ENCODE data around the gene DHCR24. TPM values are rescaled to one million over a fixed set of nuclear protein-coding genes. Genes with fewer than 3 reads are reported as not detected.

DHCR24 gene
- total and polyA plus RNA-seq, 10 donors: 7.0 to 370 (median 218) TPM

DNA sequence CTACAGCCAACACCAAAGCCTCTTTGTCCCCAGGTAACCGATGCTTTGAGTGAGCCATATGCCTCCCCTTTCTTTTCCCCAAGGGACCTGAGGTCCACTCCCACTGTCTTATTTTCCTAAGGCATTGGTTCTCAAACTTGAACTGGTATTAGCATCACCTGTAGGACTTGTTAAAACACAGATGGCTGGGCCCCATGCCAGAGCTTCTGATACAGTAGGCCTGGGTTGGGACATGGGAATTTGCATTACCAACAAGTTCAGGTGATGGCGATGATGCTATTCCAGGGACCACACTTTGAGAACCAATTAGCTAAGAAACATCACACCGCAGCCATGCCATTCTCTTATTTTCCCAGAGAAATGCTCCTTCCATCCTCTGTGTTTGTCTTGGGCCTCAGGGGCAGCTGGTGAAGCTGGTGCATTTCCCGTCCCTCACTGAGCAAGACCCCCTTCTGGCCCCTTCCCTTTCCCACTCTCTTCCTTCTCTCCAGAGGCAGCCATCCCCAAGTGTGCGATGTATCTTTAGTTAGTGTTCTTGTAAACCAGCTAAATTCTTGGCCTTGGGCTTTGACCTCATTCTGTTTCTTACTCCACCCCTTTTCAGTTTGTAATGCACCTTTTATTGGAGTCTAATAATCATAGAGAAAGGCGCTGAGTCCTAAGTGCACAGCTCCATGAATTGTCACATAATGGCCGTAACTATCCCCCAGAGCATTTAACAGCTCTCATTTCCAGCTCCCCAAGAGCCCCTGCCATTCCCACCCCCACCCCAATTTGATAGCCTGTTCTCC lies 71.7 kb downstream of the DHCR24 start:
- TF ChIP-seq POLR2AphosphoS5 (IDR thresholded peaks at IDR 0.05): no peak
- TF ChIP-seq, protein P1, sequence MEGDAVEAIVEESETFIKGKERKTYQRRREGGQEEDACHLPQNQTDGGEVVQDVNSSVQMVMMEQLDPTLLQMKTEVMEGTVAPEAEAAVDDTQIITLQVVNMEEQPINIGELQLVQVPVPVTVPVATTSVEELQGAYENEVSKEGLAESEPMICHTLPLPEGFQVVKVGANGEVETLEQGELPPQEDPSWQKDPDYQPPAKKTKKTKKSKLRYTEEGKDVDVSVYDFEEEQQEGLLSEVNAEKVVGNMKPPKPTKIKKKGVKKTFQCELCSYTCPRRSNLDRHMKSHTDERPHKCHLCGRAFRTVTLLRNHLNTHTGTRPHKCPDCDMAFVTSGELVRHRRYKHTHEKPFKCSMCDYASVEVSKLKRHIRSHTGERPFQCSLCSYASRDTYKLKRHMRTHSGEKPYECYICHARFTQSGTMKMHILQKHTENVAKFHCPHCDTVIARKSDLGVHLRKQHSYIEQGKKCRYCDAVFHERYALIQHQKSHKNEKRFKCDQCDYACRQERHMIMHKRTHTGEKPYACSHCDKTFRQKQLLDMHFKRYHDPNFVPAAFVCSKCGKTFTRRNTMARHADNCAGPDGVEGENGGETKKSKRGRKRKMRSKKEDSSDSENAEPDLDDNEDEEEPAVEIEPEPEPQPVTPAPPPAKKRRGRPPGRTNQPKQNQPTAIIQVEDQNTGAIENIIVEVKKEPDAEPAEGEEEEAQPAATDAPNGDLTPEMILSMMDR (IDR thresholded peaks at IDR 0.05 in 8 of 11, conservative IDR thresholded peaks at IDR 0.05 in 3 of 11): no peak
- TF ChIP-seq POLR2A (IDR thresholded peaks at IDR 0.05): no peak
- intact Hi-C loops (cut with DNase I; ENCODE audit: low total_unique reads): no loop called here
- DNase-seq: no peak
- WGBS, 5 donors: 91 to 97% (median 93%) methylated on average over 7 of the region's 7 CpGs
- H3K4me3 ChIP-seq: no peak overlapping the region
- no peaks in the 10 kb centered on the region for H3K36me3 ChIP-seq
- H3K4me1 ChIP-seq: peaks cover 0 to 4% (median 0%) of the 10 kb centered on the region in 6 donors
- H3K9me3 ChIP-seq: no peaks in the 10 kb centered on the region
- H3K27me3 ChIP-seq (replicated peaks in 1 of 7): peaks cover 0 to 5% (median 0%) of the 10 kb centered on the region in 7 donors
- H3K27ac ChIP-seq: no peak overlapping the region

DNA sequence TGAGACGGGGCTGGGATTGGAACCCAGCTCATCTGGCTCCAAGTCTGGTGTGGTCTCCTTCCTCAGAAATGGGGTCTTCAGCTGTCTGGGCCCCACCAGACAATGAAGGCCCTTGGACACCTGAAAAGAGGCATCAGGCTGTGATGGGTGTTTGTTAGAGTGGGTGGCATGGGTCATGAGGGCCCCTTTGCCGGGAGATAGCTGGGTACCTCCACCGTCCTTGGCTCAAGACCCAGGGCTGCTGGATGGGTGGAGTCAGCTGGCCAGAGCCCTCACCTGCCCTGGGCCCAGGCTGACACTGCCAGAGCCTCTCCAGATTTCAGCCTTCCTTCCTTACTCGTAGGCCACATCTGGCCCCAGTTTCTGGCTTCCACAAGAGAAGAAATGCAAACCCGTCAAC lies 72.4 kb downstream of the DHCR24 start:
- DNase-seq: no peak
- Histone ChIP-seq H3K27me3 (replicated peaks in 1 of 7) (peaks cover 0 to 5% (median 0%) of the 10 kb centered on the region in 7 donors), H3K27ac (no peak overlapping the region), H3K4me3 (no peak overlapping the region), H3K4me1 (peaks cover 0 to 5% (median 0%) of the 10 kb centered on the region in 6 donors), H3K36me3 (no peaks in the 10 kb centered on the region), H3K9me3 (no peaks in the 10 kb centered on the region)
- TF ChIP-seq, protein P1 (IDR thresholded peaks at IDR 0.05 in 8 of 11, conservative IDR thresholded peaks at IDR 0.05 in 3 of 11): no peak
- no peak for TF ChIP-seq POLR2AphosphoS5 (IDR thresholded peaks at IDR 0.05)
- no peak for TF ChIP-seq POLR2A (IDR thresholded peaks at IDR 0.05)
- 83 to 93% (median 88%) methylated on average over 4 to 5 of the region's 5 CpGs for WGBS, 5 donors
- intact Hi-C loops (cut with DNase I; ENCODE audit: low total_unique reads): no loop called here

DNA sequence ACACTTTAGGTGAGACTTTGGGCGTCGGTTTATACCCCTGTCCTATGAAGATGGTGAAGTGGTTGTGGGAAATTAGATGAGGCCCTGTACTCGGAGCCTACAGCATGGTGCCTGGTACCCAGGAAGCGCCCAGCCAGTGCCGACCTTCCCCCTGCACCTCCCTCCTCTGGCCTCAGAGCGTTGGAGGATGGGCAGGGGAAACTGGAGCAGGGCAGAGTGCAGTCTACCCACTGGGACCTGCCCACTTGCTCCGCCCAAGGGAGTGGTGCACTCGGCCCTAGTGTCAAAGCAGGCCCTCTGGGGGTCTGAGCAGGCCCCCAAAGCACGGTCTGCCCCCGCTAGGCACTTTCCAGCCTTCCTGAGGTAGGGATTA lies 72.9 kb downstream of the DHCR24 start:
- intact Hi-C loops (cut with DNase I; ENCODE audit: low total_unique reads): no loop called here
- Histone ChIP-seq H3K36me3 (no peaks in the 10 kb centered on the region), H3K27ac (no peak overlapping the region), H3K4me3 (no peak overlapping the region), H3K4me1 (peaks cover 0 to 5% (median 0%) of the 10 kb centered on the region in 6 donors), H3K9me3 (no peaks in the 10 kb centered on the region), H3K27me3 (replicated peaks in 1 of 7) (peaks cover 0 to 5% (median 0%) of the 10 kb centered on the region in 7 donors)
- no peak for DNase-seq
- 73 to 85% (median 79%) methylated on average over 7 to 10 of the region's 10 CpGs for WGBS, 5 donors
- TF ChIP-seq POLR2A (IDR thresholded peaks at IDR 0.05) (no peak), POLR2AphosphoS5 (IDR thresholded peaks at IDR 0.05) (no peak)
- TF ChIP-seq, protein P1 (IDR thresholded peaks at IDR 0.05 in 8 of 11, conservative IDR thresholded peaks at IDR 0.05 in 3 of 11): no peak

DNA sequence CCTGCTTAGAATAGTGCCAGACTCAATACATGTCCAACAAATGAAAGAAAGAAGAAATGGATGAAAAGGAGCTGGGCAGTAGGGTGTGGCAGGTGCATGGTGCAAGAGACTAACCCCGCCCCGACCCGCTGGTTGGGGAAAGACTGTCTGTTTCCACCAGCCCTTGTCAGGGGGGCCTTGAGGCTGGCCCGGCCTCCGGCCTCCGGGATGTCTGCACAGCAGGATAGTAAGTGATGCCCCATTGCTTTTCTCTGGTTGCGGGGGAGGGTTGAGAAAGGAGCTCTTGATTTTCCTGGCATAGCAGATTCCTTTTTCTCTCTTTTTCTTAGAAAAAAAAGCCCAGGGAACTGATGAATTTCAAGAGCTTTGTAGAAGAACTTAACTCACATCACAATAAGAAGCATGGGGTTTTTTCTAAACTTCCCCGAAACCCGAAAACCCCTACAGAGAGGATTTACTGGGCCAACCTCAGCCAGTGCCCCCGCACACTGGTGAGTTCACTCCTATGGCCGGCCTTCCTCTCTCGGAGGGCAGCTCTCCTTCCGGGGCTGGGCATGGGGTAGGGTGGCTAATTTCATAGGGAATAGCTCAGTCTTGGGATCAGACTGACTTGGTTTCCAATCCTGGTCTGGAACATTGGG lies 73.4 kb downstream of the DHCR24 start:
- Histone ChIP-seq H3K36me3 (no peaks in the 10 kb centered on the region), H3K27me3 (replicated peaks in 1 of 7) (peaks cover 0 to 5% (median 0%) of the 10 kb centered on the region in 7 donors), H3K27ac (no peak overlapping the region), H3K9me3 (no peaks in the 10 kb centered on the region), H3K4me3 (no peak overlapping the region), H3K4me1 (peaks cover 0 to 5% (median 0%) of the 10 kb centered on the region in 6 donors)
- TF ChIP-seq, protein P1 (IDR thresholded peaks at IDR 0.05 in 8 of 11, conservative IDR thresholded peaks at IDR 0.05 in 3 of 11): no peak
- TF ChIP-seq POLR2AphosphoS5 (IDR thresholded peaks at IDR 0.05): no peak
- intact Hi-C loops (cut with DNase I; ENCODE audit: low total_unique reads): no loop called here
- WGBS, 5 donors: 66 to 82% (median 75%) methylated on average over 12 to 13 of the region's 13 CpGs
- DNase-seq: no peak

All from spleen (tissue), 11 donors.